ENCODE results near the gene CNTNAP2. TPM values are rescaled to one million over a fixed set of nuclear protein-coding genes. Genes with fewer than 3 reads are reported as not detected.

Gene CNTNAP2
- total and polyA plus RNA-seq, 8 donors, result 0.09 to 1.1 (median 0.38) TPM

DNA sequence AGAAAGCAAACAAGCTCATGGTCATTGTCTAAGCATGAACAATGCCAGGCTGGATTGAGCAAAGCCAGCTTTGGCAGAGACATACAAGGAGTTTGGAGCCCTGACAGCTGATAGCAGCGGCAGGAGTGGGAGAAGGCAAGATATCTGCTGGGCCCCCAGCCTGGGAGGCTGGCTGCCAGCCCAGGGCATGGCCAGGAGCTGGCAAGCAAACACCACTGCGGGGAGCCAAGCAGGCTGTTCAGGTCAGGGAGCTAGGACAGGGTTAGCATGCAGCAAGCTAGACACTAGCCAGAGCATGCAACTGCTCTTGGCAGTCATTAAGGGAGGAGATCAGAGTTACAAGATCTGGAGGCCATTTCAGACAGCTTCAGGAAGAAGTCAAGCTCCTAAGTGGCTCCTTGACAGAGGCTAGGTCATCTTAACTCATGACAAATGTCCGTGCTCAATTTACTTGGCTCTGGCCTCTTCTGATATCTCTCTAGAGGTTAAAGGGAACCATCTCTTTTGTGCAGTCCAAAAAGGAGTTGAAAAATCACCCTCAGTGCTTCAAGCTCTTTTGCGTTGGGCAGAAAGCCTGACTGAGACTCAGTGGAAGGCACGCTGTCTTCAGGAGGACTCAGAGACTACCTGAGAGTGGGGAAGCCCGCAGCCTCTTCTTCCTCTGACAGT is 2037.1 kb downstream of the CNTNAP2 start:
- Histone ChIP-seq H3K9me3 (no peaks in the 10 kb centered on the region), H3K4me1 (peaks cover 10 to 13% (median 11%) of the 10 kb centered on the region in 3 donors), H3K27me3 (no peaks in the 10 kb centered on the region), H3K4me3 (no peak overlapping the region), H3K36me3 (no peaks in the 10 kb centered on the region), H3K27ac (peak overlapping the region in 3 of 4 donors; percentile 6 to 17 (median 12))
- intact Hi-C loops (cut with DNase I), result no loop called here
- FAIRE-seq (no peak), DNase-seq (peak; percentile 83 to 95 (median 93)), ATAC-seq (peak; percentile 96 to 98 (median 96))
- TF ChIP-seq, protein P1, sequence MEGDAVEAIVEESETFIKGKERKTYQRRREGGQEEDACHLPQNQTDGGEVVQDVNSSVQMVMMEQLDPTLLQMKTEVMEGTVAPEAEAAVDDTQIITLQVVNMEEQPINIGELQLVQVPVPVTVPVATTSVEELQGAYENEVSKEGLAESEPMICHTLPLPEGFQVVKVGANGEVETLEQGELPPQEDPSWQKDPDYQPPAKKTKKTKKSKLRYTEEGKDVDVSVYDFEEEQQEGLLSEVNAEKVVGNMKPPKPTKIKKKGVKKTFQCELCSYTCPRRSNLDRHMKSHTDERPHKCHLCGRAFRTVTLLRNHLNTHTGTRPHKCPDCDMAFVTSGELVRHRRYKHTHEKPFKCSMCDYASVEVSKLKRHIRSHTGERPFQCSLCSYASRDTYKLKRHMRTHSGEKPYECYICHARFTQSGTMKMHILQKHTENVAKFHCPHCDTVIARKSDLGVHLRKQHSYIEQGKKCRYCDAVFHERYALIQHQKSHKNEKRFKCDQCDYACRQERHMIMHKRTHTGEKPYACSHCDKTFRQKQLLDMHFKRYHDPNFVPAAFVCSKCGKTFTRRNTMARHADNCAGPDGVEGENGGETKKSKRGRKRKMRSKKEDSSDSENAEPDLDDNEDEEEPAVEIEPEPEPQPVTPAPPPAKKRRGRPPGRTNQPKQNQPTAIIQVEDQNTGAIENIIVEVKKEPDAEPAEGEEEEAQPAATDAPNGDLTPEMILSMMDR (IDR thresholded peaks at IDR 0.05), result no peak
- WGBS, 2 donors, result 35 to 37% methylated on average over 6 of the region's 6 CpGs

DNA sequence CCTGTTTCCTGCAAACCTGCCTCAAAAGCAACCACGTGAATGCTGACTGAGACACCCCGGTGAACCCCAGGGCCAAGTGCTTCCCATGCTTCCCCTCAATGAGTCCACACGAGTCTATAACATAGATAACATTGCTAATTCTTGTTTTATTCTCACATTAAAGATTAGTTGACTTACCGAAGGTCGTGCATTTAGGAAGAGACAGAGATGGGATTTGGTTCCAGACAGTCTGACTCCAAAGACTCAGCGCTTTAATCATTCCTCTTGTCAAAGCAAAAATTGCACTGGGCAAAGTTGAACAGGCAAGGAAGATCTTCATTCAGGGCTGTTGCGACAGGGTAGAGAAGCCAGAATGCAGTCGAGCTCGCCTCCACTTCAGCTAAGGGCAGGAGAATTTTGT is 2038.4 kb downstream of the CNTNAP2 start:
- DNase-seq (no peak), ATAC-seq (no peak), FAIRE-seq (no peak)
- Histone ChIP-seq H3K4me1 (peaks cover 10 to 13% (median 11%) of the 10 kb centered on the region in 3 donors), H3K27ac (no peak overlapping the region), H3K9me3 (no peaks in the 10 kb centered on the region), H3K4me3 (no peak overlapping the region), H3K27me3 (no peaks in the 10 kb centered on the region), H3K36me3 (no peaks in the 10 kb centered on the region)
- WGBS, 2 donors, result 88% methylated on average over 9 of the region's 9 CpGs
- intact Hi-C loops (cut with DNase I), result no loop called here
- TF ChIP-seq, protein P1 (IDR thresholded peaks at IDR 0.05), result no peak

DNA sequence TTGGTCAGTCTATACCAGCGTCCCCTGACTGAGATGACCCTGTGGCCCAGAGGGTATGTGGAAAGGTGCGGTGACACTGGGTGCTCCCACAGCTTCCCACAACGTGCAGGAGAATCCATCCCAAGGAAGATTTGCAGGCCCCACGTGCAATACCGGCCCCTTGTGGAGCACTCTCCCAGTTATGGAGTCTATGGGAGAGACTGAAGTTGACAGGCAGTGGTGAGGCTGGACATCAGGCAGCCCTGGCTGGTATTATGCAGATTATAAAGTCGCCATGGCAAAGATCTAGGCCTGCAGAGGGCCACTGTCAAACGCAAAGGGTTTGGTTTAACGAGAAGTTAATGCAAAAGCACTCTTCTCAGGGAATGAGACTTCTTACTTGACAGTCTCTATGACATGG is 2039.2 kb downstream of the CNTNAP2 start:
- no peak for ATAC-seq
- no peaks in the 10 kb centered on the region for H3K9me3 ChIP-seq
- FAIRE-seq, result no peak
- 93 to 96% methylated on average over 8 of the region's 8 CpGs for WGBS, 2 donors
- TF ChIP-seq, protein P1 (IDR thresholded peaks at IDR 0.05), result no peak
- no peaks in the 10 kb centered on the region for H3K36me3 ChIP-seq
- no peak overlapping the region for H3K4me3 ChIP-seq
- no peak for DNase-seq
- H3K27me3 ChIP-seq, result no peaks in the 10 kb centered on the region
- H3K4me1 ChIP-seq, result peaks cover 10 to 13% (median 11%) of the 10 kb centered on the region in 3 donors
- intact Hi-C loops (cut with DNase I), result no loop called here
- no peak overlapping the region for H3K27ac ChIP-seq

- Histone ChIP-seq H3K4me3 (no peak overlapping the region), H3K27me3 (no peaks in the 10 kb centered on the region), H3K9me3 (no peaks in the 10 kb centered on the region), H3K4me1 (peaks cover 10 to 13% (median 11%) of the 10 kb centered on the region in 3 donors), H3K36me3 (no peaks in the 10 kb centered on the region), H3K27ac (no peak overlapping the region)
- WGBS, 2 donors, result 90 to 93% methylated on average over 6 of the region's 6 CpGs
- FAIRE-seq (no peak), DNase-seq (no peak), ATAC-seq (no peak)
- TF ChIP-seq, protein P1 (IDR thresholded peaks at IDR 0.05), result no peak
- intact Hi-C loops (cut with DNase I), result no loop called here
Measured at GRCh38 chr7:148156233-148156632, 2039.6 kb downstream of the CNTNAP2 start.

DNA sequence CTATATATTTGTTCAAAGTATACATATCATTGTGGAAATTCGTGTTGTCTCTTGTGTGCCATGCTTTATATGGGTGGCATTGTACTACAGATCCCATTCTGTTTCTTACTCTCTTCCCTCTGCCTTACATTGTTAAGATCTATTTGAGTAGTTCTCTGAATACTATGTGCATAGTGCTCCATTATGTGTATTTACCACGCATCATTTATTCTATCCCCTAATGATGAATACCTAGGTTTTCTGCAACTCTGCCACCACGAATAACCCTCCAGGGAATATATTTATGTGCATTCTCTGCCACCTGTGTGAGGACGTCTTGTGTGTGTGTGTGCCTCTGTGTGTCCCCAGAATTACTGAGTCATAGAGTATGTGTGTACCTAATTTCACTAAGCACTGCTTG is 2042.7 kb downstream of the CNTNAP2 start:
- WGBS, 2 donors, result 79 to 84% methylated on average over 4 of the region's 4 CpGs

More for the DNA sequence above, 2042.7 kb downstream of the CNTNAP2 start:
- H3K27ac ChIP-seq, result no peak overlapping the region
- no peaks in the 10 kb centered on the region for H3K27me3 ChIP-seq
- DNase-seq (no peak), FAIRE-seq (no peak), ATAC-seq (no peak)
- no peaks in the 10 kb centered on the region for H3K9me3 ChIP-seq
- H3K36me3 ChIP-seq, result no peaks in the 10 kb centered on the region
- TF ChIP-seq, protein P1 (IDR thresholded peaks at IDR 0.05), result no peak
- H3K4me3 ChIP-seq, result no peak overlapping the region
- intact Hi-C loops (cut with DNase I), result no loop called here
- H3K4me1 ChIP-seq, result peaks cover 5 to 8% (median 7%) of the 10 kb centered on the region in 3 donors
